SK-N-MC (cell line): ENCODE measurements around the gene CAB39L.

Source experiments
- EZH2 ChIP-seq: fragments of 200-600 bp; sonication (generic); IDR thresholded peaks from one replicate; pipeline ENCODE4 v1.6.1; 2017; ENCODE audit warnings: antibody characterized with exemption
- FOXP2 ChIP-seq: optimal IDR thresholded peaks from 2 replicates; pipeline ENCODE3; 2011; ENCODE audit warnings: mild to moderate bottlenecking, moderate library complexity; ENCODE audit not compliant: insufficient read depth; ENCODE audit errors: extremely low read length, control extremely low read depth
- POLR2AphosphoS5 ChIP-seq: IDR thresholded peaks from 2 replicates; pipeline ENCODE4 v1.6.1; 2012; ENCODE audit warnings: mild to moderate bottlenecking, low read depth, low read length, borderline replicate concordance

GRCh38 chr13:49271264-49271663 lies 172.6 kb downstream of the CAB39L start:
- no peak for TF ChIP-seq POLR2AphosphoS5
- no peak for TF ChIP-seq FOXP2
- TF ChIP-seq EZH2 = no peak
